Hindlimb muscle (tissue), 1 donor: ENCODE measurements around the gene HSPA1A. TPM values are rescaled to one million over a fixed set of nuclear protein-coding genes. Genes with fewer than 3 reads are reported as not detected.
"Not testable (repeated sequence)": the region's sequence is repeated elsewhere in the genome, so short reads cannot be mapped to it uniquely, and the experiment has no call there.

Experiments
- DNase-seq: peaks from one replicate; pipeline ENCODE4 v3.0.0-alpha.2; 2013
- polyA plus RNA-seq: library from polyadenylated mRNA; unstranded; fragments of 120-200 nt; gene quantifications from one replicate; pipeline ENCODE4 v1.2.1, GENCODE V29; 2013; ENCODE audit not compliant: insufficient read length

HSPA1A gene
- polyA plus RNA-seq, 1 donor: 84.3 TPM

- DNase-seq: no peak
These were observed 3.7 kb upstream of the HSPA1A start for GRCh38 chr6:31811645-31812044.

GRCh38 chr6:31813465-31813849 is 1.9 kb upstream of the HSPA1A start:
- no peak for DNase-seq

GRCh38 chr6:31814677-31815024 is 692 bp upstream of the HSPA1A start:
- DNase-seq: peak; percentile 98

GRCh38 chr6:31817133-31817928 is 2.0 kb downstream of the HSPA1A start:
- DNase-seq: not testable (repeated sequence)

GRCh38 chr6:31817929-31818511 is 2.7 kb downstream of the HSPA1A start:
- not testable (repeated sequence) for DNase-seq

GRCh38 chr6:31819871-31820299 is 4.5 kb downstream of the HSPA1A start:
- DNase-seq: no peak

- DNase-seq: not testable (repeated sequence)
These were observed 5.1 kb downstream of the HSPA1A start for GRCh38 chr6:31820399-31820798.

- peak; percentile 73 for DNase-seq
These were observed 6.1 kb downstream of the HSPA1A start for GRCh38 chr6:31821301-31822035.

- peak; percentile 71 for DNase-seq
These were observed 6.9 kb downstream of the HSPA1A start for GRCh38 chr6:31822036-31822821.

- not testable (repeated sequence) for DNase-seq
These were observed 8.4 kb downstream of the HSPA1A start for GRCh38 chr6:31823592-31824196.

GRCh38 chr6:31825553-31825952 is 10.2 kb downstream of the HSPA1A start:
- DNase-seq: no peak

GRCh38 chr6:31826793-31827285 is 11.5 kb downstream of the HSPA1A start:
- DNase-seq: peak; percentile 94

- DNase-seq: peak; percentile 99
These were observed 12.1 kb downstream of the HSPA1A start, which contains the start of gene HSPA1B for GRCh38 chr6:31827286-31828079. Gene HSPA1B, plus strand, starts transcription at chr6:31827738. Its CDS starts 213 bp downstream, at chr6:31827951.

- peak; percentile 67 for DNase-seq
These were observed 14.4 kb downstream of the HSPA1A start for GRCh38 chr6:31829633-31830283.

GRCh38 chr6:31830886-31831335 is 15.6 kb downstream of the HSPA1A start:
- DNase-seq: no peak

GRCh38 chr6:31831350-31832215 is 16.2 kb downstream of the HSPA1A start:
- DNase-seq: no peak

GRCh38 chr6:31834367-31835250 is 19.3 kb downstream of the HSPA1A start:
- DNase-seq: peak; percentile 94

- no peak for DNase-seq
These were observed 20.7 kb downstream of the HSPA1A start for GRCh38 chr6:31836047-31836473.
